ENCODE measurements around the gene TMPRSS9.

The TMPRSS9 gene

DNA sequence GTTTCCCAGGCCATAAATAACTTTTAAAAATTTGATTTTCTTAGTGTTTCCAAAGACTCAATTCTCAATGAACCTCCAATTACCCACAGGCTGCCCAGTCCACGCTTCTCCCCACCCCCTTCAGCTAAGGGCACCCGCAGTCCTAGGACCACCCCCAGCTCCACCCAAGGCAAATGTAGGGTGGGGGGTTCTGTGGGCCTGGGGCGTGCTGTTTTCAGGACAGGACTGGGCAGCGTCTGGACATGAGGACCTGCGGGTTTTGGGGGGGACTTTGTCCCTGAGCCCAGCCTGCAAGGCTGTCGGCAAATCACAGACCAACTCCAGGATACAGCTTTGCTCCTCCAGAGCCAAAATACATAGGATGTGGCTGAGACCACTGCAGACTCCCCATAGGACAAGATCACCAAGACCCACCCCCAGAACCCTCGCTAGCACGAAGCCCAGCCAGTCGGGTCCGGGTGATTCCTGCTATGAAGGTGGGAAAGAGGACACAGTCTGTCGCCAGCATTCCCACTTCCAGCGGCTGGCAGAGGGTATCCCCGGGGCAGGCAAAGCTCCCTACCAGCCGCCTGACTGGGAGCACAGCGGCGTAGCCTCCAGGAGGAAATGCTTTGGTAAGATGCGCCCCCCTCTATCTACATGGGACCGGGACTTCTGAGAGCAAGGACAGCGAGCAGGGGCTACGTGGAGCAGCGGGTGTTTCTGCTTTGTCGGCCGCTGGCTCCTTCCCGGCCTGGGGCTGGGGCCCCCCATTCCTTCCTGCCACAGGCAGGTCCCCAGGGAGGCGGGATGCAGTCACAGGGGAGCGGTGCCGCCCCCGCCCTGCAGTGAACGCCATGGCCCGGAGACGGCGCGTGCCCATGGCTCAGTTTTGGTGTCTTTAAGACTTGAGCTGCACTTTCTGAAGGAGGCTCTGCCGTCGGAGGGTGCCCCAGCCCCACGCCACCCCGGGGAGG, 69.0 kb downstream of the TMPRSS9 start:
- Histone ChIP-seq H3K4me3 (ENCODE audit: low read length) (peak overlapping the region; percentile 98), H3K9ac (ENCODE audit: low read length) (peak overlapping the region; percentile 99), H3K4me1 (ENCODE audit: control insufficient read depth, low read depth, low read length) (peaks cover 17% of the 10 kb centered on the region), H3K27me3 (ENCODE audit: control insufficient read depth, insufficient read depth, low read length) (no peaks in the 10 kb centered on the region), H3K27ac (ENCODE audit: low read length) (no peak overlapping the region), H3K9me3 (ENCODE audit: control insufficient read depth, low read depth, low read length) (no peaks in the 10 kb centered on the region), H3K36me3 (ENCODE audit: control insufficient read depth, low read depth, low read length) (peaks cover 14% of the 10 kb centered on the region)

DNA sequence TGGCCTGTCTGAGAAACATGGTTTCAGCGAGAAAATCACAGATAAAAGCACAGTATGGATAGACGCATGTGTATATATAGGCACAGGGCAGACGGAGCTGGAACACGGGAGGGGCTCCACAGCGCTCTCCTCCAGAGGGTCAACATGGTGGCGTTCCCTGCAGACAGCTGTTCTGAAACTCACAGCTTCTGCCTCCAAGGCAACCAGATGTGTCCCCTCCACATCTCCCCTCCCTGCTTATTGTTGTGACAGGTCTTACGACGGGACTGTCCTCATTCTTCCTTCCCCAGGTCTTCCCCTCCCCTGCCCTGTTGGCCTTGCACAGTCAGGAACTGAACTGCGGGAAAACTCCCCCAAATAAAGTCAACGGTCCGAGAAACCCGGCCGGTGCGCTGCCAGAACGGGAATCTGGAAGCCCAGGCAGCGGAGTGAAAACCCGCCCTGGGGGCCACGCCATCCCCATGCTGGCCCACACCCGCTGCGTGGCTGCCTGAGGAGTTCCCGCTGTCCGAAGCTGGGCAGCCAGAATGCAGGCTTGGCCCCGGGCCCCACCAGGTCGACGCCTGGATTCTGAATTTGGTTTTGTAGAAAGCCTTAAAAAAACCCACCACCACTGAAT, 70.0 kb downstream of the TMPRSS9 start:
- peaks cover 24% of the 10 kb centered on the region for H3K36me3 ChIP-seq (ENCODE audit: control insufficient read depth, low read depth, low read length)

DNA sequence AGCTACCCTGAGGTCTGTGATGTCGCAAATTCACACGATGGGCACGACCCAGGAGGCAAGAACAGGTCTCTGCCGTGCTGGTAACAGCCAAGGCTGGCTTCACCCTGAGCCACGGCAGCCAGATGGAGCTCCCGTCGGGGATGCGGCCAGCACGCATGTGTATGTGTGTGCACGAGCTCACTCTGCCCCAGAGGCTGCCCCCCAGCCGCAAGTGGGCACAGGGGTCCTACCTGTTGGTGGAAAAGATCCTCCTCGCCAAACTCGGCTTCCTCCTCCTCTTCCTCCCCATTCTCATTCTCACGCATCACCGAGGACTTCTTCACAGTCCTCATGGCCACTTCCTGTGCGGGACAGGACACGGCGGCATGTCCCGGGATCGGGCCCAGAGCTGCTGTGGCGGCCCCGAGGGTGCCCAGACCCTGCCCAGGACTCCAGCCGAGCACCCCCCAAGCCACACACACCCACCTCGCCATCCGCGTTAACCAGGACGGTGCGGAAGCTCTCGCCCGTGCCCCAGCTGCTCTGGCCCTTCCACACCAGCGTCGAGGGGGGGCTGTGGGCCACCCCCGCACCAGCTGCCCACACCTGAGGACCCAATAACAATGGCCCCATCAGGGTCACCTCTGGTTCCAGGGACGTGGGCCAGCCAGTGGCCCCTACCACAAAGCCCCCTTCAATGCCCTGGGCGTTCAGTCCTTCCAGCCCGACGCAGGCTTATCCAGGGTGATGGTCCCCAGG, 71.4 kb downstream of the TMPRSS9 start:
- H3K27ac ChIP-seq (ENCODE audit: low read length): no peak overlapping the region
- H3K27me3 ChIP-seq (ENCODE audit: control insufficient read depth, insufficient read depth, low read length): no peaks in the 10 kb centered on the region
- no peaks in the 10 kb centered on the region for H3K9me3 ChIP-seq (ENCODE audit: control insufficient read depth, low read depth, low read length)
- H3K9ac ChIP-seq (ENCODE audit: low read length): no peak overlapping the region
- no peak overlapping the region for H3K4me3 ChIP-seq (ENCODE audit: low read length)
- peaks cover 12% of the 10 kb centered on the region for H3K4me1 ChIP-seq (ENCODE audit: control insufficient read depth, low read depth, low read length)
- H3K36me3 ChIP-seq (ENCODE audit: control insufficient read depth, low read depth, low read length): peaks cover 30% of the 10 kb centered on the region

More for the DNA sequence above, 70.0 kb downstream of the TMPRSS9 start:
- Histone ChIP-seq H3K27ac (ENCODE audit: low read length) (no peak overlapping the region), H3K4me3 (ENCODE audit: low read length) (no peak overlapping the region), H3K4me1 (ENCODE audit: control insufficient read depth, low read depth, low read length) (peaks cover 17% of the 10 kb centered on the region), H3K27me3 (ENCODE audit: control insufficient read depth, insufficient read depth, low read length) (no peaks in the 10 kb centered on the region), H3K9me3 (ENCODE audit: control insufficient read depth, low read depth, low read length) (no peaks in the 10 kb centered on the region), H3K9ac (ENCODE audit: low read length) (no peak overlapping the region)

DNA sequence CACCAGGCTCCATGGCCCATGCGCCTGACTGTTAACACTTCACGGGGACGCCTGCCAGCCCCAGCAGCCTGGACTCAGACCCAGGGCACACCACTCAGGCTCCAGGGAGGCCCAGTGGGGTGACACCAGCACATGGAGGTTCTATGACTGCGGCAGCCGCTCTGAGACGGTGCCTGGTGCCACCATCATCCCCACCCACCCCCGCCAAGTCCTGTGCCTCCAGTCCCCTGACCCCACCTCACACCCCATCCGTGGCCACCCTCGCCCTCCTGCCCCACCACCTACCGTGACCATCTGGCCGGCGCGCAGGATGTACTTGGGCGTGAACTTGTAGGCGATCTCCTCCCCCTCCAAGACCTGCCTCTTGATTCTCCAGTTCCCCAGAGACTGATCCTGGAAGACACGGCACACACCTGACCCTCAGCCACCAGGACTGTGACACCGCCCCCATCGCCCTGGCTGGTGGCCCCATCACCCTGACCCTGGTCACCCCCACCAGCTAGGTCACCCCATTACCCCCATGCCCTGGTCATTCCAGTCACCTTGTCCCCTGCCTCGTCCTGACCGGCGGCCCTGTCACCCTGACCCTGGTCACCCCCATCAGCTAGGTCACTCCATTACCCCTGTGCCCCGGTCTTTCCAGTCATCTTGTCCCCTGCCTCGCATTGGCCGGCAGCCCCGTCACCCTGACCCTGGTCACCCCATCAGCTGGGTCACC, 72.2 kb downstream of the TMPRSS9 start:
- Histone ChIP-seq H3K9me3 (ENCODE audit: control insufficient read depth, low read depth, low read length) (no peaks in the 10 kb centered on the region), H3K4me3 (ENCODE audit: low read length) (no peak overlapping the region), H3K9ac (ENCODE audit: low read length) (no peak overlapping the region), H3K36me3 (ENCODE audit: control insufficient read depth, low read depth, low read length) (peaks cover 31% of the 10 kb centered on the region), H3K27me3 (ENCODE audit: control insufficient read depth, insufficient read depth, low read length) (no peaks in the 10 kb centered on the region), H3K4me1 (ENCODE audit: control insufficient read depth, low read depth, low read length) (peaks cover 12% of the 10 kb centered on the region), H3K27ac (ENCODE audit: low read length) (no peak overlapping the region)

DNA sequence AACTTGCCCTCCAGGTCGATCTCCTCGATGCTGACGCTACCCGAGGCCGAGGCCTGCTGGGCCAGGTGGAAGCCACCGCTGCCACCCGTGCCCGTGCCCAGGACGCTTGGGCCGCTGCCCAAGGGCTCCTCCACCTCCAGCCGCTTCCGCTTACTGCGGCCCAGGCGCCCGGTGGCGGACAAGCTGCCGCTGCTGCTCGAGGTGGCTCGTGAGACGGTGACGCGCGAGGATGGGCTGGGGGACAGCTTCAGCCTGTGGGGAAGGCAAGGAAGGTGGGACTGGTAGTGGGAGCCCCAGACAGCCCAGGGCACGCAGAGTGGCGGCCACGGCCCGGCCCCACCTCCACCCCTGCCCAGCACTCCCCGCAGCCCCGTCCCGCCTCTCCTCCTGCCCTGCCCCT, 73.8 kb downstream of the TMPRSS9 start:
- no peak overlapping the region for H3K9ac ChIP-seq (ENCODE audit: low read length)
- no peak overlapping the region for H3K4me3 ChIP-seq (ENCODE audit: low read length)
- H3K9me3 ChIP-seq (ENCODE audit: control insufficient read depth, low read depth, low read length): no peaks in the 10 kb centered on the region
- H3K27ac ChIP-seq (ENCODE audit: low read length): no peak overlapping the region
- peaks cover 40% of the 10 kb centered on the region for H3K36me3 ChIP-seq (ENCODE audit: control insufficient read depth, low read depth, low read length)
- H3K4me1 ChIP-seq (ENCODE audit: control insufficient read depth, low read depth, low read length): peaks cover 1% of the 10 kb centered on the region
- H3K27me3 ChIP-seq (ENCODE audit: control insufficient read depth, insufficient read depth, low read length): no peaks in the 10 kb centered on the region

DNA sequence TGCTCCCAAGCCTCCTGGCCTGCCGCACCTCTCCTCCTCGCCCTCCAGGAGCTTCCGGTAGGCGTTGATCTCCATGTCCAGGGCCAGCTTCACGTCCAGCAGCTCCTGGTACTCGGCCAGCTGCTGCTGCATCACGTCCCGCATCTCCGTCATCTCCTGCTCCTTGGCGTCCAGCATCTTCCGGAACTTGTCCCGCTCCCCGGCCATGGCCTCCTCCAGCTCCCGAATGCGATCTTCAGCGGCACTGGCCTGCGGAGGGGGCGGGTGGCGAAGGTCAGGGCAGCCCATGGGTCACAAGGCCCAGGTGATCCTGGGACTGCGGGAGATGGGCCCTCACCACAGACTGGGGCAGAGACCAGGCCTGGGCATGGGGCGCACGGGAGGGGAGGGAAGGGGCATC, 74.2 kb downstream of the TMPRSS9 start:
- Histone ChIP-seq H3K4me1 (ENCODE audit: control insufficient read depth, low read depth, low read length) (no peaks in the 10 kb centered on the region), H3K36me3 (ENCODE audit: control insufficient read depth, low read depth, low read length) (peaks cover 40% of the 10 kb centered on the region), H3K27me3 (ENCODE audit: control insufficient read depth, insufficient read depth, low read length) (no peaks in the 10 kb centered on the region), H3K9me3 (ENCODE audit: control insufficient read depth, low read depth, low read length) (no peaks in the 10 kb centered on the region), H3K9ac (ENCODE audit: low read length) (no peak overlapping the region), H3K27ac (ENCODE audit: low read length) (no peak overlapping the region), H3K4me3 (ENCODE audit: low read length) (no peak overlapping the region)

DNA sequence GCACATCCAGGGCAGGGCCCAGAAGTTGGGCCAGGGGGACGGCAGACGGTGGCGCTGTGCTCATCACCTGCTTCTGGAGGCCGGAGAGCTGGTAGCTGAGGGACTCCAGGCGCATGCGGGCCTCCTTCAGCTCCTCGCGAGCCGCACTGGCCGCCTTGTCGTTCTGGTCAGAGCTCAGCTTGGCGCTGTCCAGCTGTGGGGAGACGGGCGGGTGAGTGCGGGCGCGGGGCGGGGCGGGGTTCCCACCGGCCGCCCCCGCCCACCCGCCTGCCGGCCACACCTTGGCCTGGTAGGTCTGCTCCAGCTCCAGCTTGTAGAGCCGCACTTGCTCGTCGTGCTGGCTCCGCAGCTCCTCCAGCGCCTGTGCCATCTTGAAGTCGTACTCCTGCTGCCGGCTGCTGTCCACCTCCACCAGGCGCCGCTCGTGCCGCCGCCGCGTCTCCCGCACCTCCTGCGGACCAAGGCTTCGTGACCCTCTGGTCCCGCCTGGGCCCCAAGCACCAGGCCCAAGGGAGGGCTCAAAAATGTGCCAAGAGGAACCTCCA, 74.7 kb downstream of the TMPRSS9 start:
- no peaks in the 10 kb centered on the region for H3K9me3 ChIP-seq (ENCODE audit: control insufficient read depth, low read depth, low read length)
- H3K27me3 ChIP-seq (ENCODE audit: control insufficient read depth, insufficient read depth, low read length): no peaks in the 10 kb centered on the region
- peaks cover 38% of the 10 kb centered on the region for H3K36me3 ChIP-seq (ENCODE audit: control insufficient read depth, low read depth, low read length)
- H3K9ac ChIP-seq (ENCODE audit: low read length): no peak overlapping the region
- H3K27ac ChIP-seq (ENCODE audit: low read length): no peak overlapping the region
- H3K4me1 ChIP-seq (ENCODE audit: control insufficient read depth, low read depth, low read length): no peaks in the 10 kb centered on the region
- H3K4me3 ChIP-seq (ENCODE audit: low read length): no peak overlapping the region

DNA sequence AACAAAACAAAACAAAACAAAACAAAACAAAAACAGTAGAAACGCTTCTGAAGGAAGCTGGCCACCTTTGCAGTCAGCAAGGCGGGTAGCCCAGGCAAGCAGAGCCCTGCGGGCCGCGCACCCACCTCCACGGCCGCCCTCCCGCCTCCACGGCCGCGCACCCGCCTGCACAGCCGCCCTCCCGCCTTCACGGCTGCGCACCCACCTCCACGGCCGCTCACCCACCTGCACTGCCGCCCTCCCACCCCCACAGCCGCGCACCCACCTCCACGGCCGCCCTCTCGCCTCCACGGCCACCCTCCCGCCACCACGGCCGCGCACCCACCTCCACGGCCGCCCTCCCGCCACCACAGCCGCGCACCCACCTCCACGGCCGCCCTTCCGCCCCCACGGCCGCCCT, 76.3 kb downstream of the TMPRSS9 start:
- Histone ChIP-seq H3K4me3 (ENCODE audit: low read length) (no peak overlapping the region), H3K27me3 (ENCODE audit: control insufficient read depth, insufficient read depth, low read length) (no peaks in the 10 kb centered on the region), H3K27ac (ENCODE audit: low read length) (no peak overlapping the region), H3K9me3 (ENCODE audit: control insufficient read depth, low read depth, low read length) (no peaks in the 10 kb centered on the region), H3K36me3 (ENCODE audit: control insufficient read depth, low read depth, low read length) (peaks cover 30% of the 10 kb centered on the region), H3K9ac (ENCODE audit: low read length) (no peak overlapping the region), H3K4me1 (ENCODE audit: control insufficient read depth, low read depth, low read length) (no peaks in the 10 kb centered on the region)

DNA sequence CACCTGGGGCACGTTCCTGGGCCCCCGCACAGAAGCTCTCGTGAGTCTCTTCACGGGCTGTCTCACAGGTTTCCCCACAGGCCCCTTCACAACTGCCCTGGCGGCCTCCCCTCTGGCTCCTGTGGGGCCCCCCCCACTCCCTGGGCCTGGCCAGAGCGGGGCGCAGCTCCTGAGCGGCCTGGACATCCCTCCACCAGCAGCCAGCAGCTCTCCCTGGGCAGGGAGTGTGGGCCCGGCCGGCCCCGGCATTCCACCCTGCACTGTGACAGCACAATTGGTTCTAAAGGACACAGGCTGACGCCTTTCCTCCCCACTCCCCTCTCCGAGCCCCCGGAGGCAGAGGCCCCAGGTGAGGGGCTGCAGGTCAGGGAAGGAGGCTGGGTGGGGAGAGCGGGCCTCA, 76.9 kb downstream of the TMPRSS9 start:
- Histone ChIP-seq H3K9me3 (ENCODE audit: control insufficient read depth, low read depth, low read length) (no peaks in the 10 kb centered on the region), H3K36me3 (ENCODE audit: control insufficient read depth, low read depth, low read length) (peaks cover 34% of the 10 kb centered on the region), H3K4me1 (ENCODE audit: control insufficient read depth, low read depth, low read length) (no peaks in the 10 kb centered on the region), H3K4me3 (ENCODE audit: low read length) (no peak overlapping the region), H3K27me3 (ENCODE audit: control insufficient read depth, insufficient read depth, low read length) (no peaks in the 10 kb centered on the region), H3K27ac (ENCODE audit: low read length) (no peak overlapping the region), H3K9ac (ENCODE audit: low read length) (no peak overlapping the region)

DNA sequence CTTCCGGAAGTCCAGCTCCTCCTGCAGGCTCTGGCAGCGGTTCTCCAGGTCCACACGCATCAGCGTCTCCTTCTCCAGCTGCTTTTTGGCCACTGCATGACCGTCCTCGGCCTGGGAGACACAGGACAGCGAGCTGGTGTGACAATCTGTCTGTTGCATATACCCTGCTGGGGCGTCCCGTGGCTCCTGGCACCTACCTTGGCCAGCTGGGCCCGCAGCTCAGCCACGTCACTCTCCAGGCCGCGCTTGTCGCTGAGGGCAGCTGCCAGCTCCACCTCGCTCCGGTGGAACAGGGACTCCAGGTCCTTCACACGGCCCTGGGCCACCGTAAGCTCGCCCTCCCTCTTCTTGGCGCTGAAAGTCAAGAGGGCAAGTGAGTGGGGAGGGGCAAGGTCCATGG, 78.1 kb downstream of the TMPRSS9 start:
- Histone ChIP-seq H3K4me1 (ENCODE audit: control insufficient read depth, low read depth, low read length) (no peaks in the 10 kb centered on the region), H3K9me3 (ENCODE audit: control insufficient read depth, low read depth, low read length) (no peaks in the 10 kb centered on the region), H3K27ac (ENCODE audit: low read length) (no peak overlapping the region), H3K27me3 (ENCODE audit: control insufficient read depth, insufficient read depth, low read length) (no peaks in the 10 kb centered on the region), H3K9ac (ENCODE audit: low read length) (no peak overlapping the region), H3K36me3 (ENCODE audit: control insufficient read depth, low read depth, low read length) (peaks cover 43% of the 10 kb centered on the region), H3K4me3 (ENCODE audit: low read length) (no peak overlapping the region)

DNA sequence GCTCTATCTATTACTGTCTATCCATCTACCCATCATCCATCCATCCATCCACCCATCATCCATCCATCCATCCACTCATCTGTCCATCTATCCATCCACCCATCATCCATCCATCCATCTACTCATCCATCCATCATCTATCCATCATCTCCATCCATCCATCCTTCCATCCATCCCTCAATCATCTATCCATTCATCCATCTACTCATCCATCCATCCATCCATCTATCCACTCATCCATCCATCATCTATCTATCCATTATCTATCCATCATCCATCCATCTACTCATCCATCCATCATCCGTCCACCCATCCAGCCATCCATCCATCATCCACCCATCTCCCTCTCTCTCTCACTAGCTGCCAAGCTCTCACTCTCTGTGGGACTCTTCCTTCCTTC, 80.5 kb downstream of the TMPRSS9 start:
- Histone ChIP-seq H3K27me3 (ENCODE audit: control insufficient read depth, insufficient read depth, low read length) (no peaks in the 10 kb centered on the region), H3K4me3 (ENCODE audit: low read length) (no peak overlapping the region), H3K9me3 (ENCODE audit: control insufficient read depth, low read depth, low read length) (no peaks in the 10 kb centered on the region), H3K27ac (ENCODE audit: low read length) (no peak overlapping the region), H3K36me3 (ENCODE audit: control insufficient read depth, low read depth, low read length) (peaks cover 43% of the 10 kb centered on the region), H3K4me1 (ENCODE audit: control insufficient read depth, low read depth, low read length) (no peaks in the 10 kb centered on the region), H3K9ac (ENCODE audit: low read length) (no peak overlapping the region)

Measured in iPS-18a (cell line).